ENCODE measurements around the gene CFDP1. TPM values are rescaled to one million over a fixed set of nuclear protein-coding genes. Genes with fewer than 3 reads are reported as not detected.

Gene CFDP1
- total and polyA plus RNA-seq, 2 of the 13 experiments (the other 11 are each of a cell fraction or from before 2014, with no cell fraction given), result 78.6 to 153 TPM

GRCh38 chr16:75420987-75421819 is 12.1 kb downstream of the CFDP1 start (continued):
- no peak for TF ChIP-seq AFF4 (CRISPR knock-in tag; IDR thresholded peaks at IDR 0.05)
- TF ChIP-seq BRCA1 (CRISPR knock-in tag; IDR thresholded peaks at IDR 0.05), result no peak
- peak; percentile 75 for TF ChIP-seq KAT8 (CRISPR knock-in tag; IDR thresholded peaks at IDR 0.05)
- peak; percentile 49; the same call in 1 of the 2 replicates for TF ChIP-seq SALL1 (CRISPR knock-in tag; IDR thresholded peaks at IDR 0.05)
- no peak for TF ChIP-seq MTF1 (CRISPR knock-in tag; IDR thresholded peaks at IDR 0.05)
- no peak for TF ChIP-seq SIX4 (CRISPR knock-in tag; IDR thresholded peaks at IDR 0.05)
- TF ChIP-seq KLF16 (CRISPR knock-in tag; IDR thresholded peaks at IDR 0.05), result no peak; a peak in 1 of 4 replicates
- TF ChIP-seq EED (CRISPR knock-in tag; IDR thresholded peaks at IDR 0.05), result no peak
- TF ChIP-seq ERF (CRISPR knock-in tag; IDR thresholded peaks at IDR 0.05), result peak; percentile 34; the same call in 1 of the 2 replicates
- no peak for TF ChIP-seq RFX1 (IDR thresholded peaks at IDR 0.05)
- no peak for TF ChIP-seq RCOR2 (CRISPR knock-in tag; IDR thresholded peaks at IDR 0.05)
- TF ChIP-seq ZBTB33 (CRISPR knock-in tag; IDR thresholded peaks at IDR 0.05), result no peak
- TF ChIP-seq ZNF710 (CRISPR knock-in tag; IDR thresholded peaks at IDR 0.05; ENCODE audit: borderline replicate concordance), result no peak
- TF ChIP-seq, protein P1, sequence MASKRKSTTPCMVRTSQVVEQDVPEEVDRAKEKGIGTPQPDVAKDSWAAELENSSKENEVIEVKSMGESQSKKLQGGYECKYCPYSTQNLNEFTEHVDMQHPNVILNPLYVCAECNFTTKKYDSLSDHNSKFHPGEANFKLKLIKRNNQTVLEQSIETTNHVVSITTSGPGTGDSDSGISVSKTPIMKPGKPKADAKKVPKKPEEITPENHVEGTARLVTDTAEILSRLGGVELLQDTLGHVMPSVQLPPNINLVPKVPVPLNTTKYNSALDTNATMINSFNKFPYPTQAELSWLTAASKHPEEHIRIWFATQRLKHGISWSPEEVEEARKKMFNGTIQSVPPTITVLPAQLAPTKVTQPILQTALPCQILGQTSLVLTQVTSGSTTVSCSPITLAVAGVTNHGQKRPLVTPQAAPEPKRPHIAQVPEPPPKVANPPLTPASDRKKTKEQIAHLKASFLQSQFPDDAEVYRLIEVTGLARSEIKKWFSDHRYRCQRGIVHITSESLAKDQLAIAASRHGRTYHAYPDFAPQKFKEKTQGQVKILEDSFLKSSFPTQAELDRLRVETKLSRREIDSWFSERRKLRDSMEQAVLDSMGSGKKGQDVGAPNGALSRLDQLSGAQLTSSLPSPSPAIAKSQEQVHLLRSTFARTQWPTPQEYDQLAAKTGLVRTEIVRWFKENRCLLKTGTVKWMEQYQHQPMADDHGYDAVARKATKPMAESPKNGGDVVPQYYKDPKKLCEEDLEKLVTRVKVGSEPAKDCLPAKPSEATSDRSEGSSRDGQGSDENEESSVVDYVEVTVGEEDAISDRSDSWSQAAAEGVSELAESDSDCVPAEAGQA (IDR thresholded peaks at IDR 0.05; ENCODE audit: low read depth), result no peak
- TF ChIP-seq, protein P1 (CRISPR knock-in tag; IDR thresholded peaks at IDR 0.05; ENCODE audit: borderline replicate concordance), result no peak
- no peak for TF ChIP-seq STAT5B (CRISPR knock-in tag; IDR thresholded peaks at IDR 0.05)
- peak in 1 of 2 experiments; percentile 67; a peak in 2 of 4 replicates for TF ChIP-seq POLR2A (IDR thresholded peaks at IDR 0.05; ENCODE audit: insufficient read depth in 1 of 2, low read depth in 2 of 2, low read length in 2 of 2)

All from HepG2 (cell line).